D721Med (cell line): ENCODE measurements around the gene ANAPC2.

Source experiments
- DNase-seq: peaks from one replicate; pipeline ENCODE4 v3.0.0; 2011; ENCODE audit warnings: low spot score; ENCODE audit not compliant: insufficient read length
- FAIRE-seq: peaks from 2 replicates; lab custom pipeline; 2011; peaks lifted over from hg19 to GRCh38; lab: Jason Lieb, UNC
- CTCF ChIP-seq: IDR thresholded peaks from 2 replicates; pipeline ENCODE4 v1.5.1; 2012; ENCODE audit warnings: mild to moderate bottlenecking, control low read depth; ENCODE audit not compliant: insufficient read depth; ENCODE audit errors: missing control alignments

Gene ANAPC2

GRCh38 chr9:137171149-137171900 lies 17.0 kb downstream of the ANAPC2 start:
- no peak for TF ChIP-seq CTCF
- FAIRE-seq, result no peak

GRCh38 chr9:137170486-137171148 lies 17.7 kb downstream of the ANAPC2 start:
- FAIRE-seq, result no peak

More at GRCh38 chr9:137171149-137171900, 17.0 kb downstream of the ANAPC2 start:
- DNase-seq, result no peak

GRCh38 chr9:137169896-137170358 lies 18.4 kb downstream of the ANAPC2 start, which contains the start of gene LRRC26:
LRRC26 (minus strand) TSS chr9:137170051; CDS start chr9:137169943, 108 bp downstream.
- TF ChIP-seq CTCF, result no peak
- DNase-seq, result no peak
- FAIRE-seq, result no peak

More at GRCh38 chr9:137170486-137171148, 17.7 kb downstream of the ANAPC2 start:
- no peak for DNase-seq
- TF ChIP-seq CTCF, result no peak

GRCh38 chr9:137168904-137169856 lies 19.2 kb downstream of the ANAPC2 start:
- TF ChIP-seq CTCF, result no peak
- DNase-seq (peak; percentile 94), FAIRE-seq (no peak)

GRCh38 chr9:137168573-137168903 lies 19.8 kb downstream of the ANAPC2 start:
- no peak for FAIRE-seq
- no peak for TF ChIP-seq CTCF
- DNase-seq, result no peak

- FAIRE-seq, result no peak
- no peak for TF ChIP-seq CTCF
- DNase-seq, result no peak
Observed at GRCh38 chr9:137167747-137168572, 20.4 kb downstream of the ANAPC2 start.
